HG03039 (cell line): ENCODE measurements around the gene PRM3.
"Not testable (repeated sequence)": the region's sequence is repeated elsewhere in the genome, so short reads cannot be mapped to it uniquely, and the experiment has no call there.

Source experiments
- ATAC-seq: cut with Tn5 transposase; IDR thresholded peaks from one replicate; pipeline ENCODE4 v1.9.1; 2021; ENCODE audit warnings: mild to moderate bottlenecking, moderate library complexity; ENCODE audit not compliant: unreplicated experiment

Gene PRM3

DNA sequence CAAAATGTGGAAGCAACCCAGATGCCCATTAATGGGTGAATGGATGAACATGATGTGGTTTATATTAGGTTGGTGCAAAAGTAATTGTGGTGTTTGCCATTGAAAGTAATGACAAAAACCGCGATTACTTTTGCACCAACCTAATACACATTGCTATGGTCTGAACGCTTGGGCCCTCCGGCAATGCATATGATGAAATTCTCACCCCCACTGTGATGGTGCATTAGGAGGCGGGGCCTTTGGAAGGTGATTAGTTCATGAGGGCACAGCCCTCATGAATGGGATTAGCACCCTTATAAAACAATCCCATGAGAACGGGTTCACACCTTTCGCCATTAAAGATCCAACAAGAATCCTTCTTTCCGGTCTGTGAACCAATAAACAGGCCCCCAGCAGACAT, 33.0 kb upstream of the PRM3 start:
- ATAC-seq = no peak

DNA sequence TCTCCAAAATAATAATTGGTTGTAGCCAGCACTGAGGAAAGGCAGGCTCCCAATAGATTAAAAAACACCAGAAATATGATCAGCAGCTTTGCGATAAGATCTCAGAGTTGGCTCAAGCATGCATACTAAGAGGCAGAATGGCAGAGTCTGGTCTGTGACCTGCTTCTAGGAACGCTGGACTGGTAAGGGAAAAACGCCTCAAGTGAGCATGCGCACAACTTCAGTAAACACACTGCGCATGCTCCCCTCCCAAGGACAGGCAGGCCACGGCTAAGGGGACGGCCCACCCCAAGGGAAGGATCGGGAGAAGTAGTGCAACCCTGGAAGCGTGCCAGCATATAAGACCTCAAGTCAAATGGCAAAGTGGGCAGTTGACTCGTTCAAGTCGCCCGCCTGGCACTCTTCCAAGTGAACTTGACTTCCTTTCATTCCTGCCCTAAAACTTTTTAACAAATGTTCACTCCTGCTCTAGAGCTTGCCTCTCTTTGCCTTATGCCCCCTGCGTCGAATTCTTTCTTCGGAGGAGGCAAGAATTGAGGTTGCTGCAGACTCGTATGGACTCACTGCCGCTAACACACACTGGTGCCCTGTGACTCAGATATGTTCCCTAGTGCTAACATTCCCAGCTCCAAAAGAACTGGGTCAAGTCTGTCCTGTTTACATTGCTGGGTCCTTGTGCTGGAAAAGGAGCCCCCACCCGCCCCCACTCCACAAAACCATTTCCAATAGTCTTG, 30.1 kb upstream of the PRM3 start:
- no peak for ATAC-seq

DNA sequence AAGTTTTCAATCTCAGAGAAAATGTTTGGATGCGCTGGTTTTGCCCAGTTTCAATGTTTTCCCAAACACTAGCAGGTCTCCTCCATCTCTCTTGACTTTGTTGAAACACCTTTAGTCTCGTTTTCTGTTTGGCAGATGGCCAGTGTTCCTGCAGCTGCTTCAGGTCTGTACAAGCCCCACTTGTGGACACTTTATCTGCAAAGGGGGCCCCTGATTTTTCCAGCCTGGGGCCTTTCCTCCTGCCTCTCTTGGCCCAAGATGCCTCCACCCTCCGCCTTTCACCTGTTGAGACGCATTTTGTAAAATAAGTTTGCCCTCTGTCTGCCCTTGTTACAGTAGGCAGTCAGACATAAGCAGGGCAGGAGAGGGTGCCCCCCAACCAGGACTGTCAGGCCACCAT, 29.5 kb upstream of the PRM3 start:
- no peak for ATAC-seq

DNA sequence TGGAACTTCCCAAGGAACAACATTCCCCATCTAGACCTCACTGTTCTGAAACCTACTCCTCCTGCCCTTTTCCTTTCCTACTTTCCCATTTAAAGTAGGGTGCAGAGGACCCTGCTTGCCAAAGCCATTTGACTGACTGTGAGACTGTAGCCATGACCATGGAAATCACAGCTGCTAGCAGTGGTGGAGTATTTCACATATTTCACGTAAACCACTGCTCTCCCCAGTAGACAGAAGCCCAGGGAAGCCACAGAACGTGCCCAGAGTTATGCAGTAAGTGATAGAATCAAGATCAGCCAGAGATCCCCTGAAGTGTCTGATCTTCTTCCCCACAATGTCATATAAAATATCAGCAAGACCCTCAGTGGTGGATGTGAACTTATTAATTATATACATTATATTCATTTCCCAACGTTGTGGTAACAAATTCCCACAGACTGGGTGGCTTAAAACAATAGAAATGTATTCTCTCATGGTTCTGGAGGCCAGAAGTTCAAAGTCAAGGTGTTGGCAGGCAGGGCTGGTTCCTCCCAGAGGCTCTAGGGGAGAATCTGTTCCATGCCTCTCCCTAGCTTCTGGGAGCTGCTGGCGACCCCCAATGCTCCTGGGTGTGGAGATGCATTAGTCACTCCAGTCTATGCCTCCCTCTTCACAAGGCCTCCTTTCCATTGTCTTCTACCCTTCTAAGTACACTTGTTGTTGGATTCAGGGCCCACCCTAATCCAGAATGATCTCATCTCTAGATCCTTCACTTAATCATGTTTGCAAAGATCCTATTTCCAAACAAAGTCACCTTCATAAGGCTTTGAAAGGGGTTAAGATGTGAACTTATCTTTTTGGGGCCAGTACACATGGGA, 28.4 kb upstream of the PRM3 start:
- ATAC-seq = no peak

DNA sequence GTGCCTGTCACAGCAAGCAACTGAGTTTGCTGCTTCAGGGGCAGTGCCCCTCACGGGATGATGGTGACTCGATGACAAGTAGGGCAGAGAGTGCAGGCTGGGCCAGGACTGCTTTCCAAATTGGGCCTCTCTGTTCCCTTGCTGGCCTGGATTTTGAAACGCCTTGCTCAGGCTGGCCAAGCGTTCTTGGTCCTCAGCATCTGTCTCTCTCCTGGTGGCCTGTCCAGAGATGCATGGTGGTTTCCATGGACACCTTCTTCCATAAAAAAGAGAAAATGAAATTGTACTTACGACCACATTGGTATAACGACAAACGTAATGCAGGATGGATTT, 27.1 kb upstream of the PRM3 start:
- no peak for ATAC-seq

DNA sequence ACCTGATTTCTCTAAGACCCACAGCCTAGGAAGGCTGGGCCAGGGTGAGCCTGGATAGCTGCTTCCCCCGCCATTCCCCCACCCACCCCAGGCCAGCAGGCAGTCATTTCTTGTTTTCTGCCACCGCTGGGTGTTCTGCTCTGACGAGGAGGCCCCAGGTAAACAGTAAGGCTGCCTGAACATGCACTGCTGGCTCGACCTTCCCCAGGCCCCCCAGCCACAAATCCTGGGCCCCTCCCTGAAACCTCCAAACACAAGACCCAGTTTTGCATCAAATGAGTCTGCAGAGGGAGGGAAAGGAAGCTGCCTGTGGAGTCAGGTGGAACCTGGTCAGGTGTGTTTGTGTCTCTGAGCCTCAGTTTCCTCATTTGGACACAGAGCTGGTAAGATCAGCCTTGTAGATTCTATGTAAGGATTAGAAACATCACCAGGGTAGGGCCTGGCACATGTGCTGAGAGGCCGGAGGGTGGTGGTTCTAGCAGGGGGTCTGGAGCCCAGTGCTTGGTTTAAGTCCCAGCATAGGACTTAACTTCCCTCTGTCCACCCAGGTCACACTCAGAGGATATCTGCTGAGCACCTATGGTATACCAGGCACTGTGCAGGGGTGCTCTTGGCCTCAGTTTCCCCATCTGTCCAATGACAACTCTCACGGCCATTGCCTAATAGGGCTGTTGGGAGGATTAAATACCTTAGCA, 26.6 kb upstream of the PRM3 start:
- ATAC-seq = no peak

DNA sequence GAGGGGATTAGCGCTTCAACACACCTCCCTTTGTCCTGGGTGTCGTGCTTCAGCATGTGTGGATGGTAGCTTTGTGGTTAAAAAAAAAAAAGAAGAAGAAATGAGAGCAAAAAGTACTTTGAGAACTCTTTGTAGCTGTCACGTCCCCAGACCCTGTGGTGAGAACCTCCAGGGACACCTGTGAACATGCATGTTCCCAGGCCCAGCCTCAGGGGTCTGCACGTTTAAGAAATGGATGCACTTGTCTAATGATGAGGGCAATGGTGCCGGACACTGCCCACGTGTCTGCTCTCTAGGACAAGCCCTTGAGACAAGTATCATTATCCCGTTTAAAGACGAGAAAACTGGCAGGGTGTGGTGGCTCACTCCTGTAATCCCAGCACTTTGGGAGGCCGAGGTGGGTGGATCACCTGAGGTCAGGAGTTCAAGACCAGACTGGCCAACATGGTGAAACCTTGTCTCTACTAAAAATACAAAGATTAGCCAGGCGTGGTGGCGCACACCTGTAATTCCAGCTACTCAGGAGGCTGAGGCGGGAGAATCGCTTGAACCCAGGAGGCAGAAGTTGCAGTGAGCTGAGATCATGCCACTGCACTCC, 25.6 kb upstream of the PRM3 start:
- ATAC-seq = not testable (repeated sequence)

DNA sequence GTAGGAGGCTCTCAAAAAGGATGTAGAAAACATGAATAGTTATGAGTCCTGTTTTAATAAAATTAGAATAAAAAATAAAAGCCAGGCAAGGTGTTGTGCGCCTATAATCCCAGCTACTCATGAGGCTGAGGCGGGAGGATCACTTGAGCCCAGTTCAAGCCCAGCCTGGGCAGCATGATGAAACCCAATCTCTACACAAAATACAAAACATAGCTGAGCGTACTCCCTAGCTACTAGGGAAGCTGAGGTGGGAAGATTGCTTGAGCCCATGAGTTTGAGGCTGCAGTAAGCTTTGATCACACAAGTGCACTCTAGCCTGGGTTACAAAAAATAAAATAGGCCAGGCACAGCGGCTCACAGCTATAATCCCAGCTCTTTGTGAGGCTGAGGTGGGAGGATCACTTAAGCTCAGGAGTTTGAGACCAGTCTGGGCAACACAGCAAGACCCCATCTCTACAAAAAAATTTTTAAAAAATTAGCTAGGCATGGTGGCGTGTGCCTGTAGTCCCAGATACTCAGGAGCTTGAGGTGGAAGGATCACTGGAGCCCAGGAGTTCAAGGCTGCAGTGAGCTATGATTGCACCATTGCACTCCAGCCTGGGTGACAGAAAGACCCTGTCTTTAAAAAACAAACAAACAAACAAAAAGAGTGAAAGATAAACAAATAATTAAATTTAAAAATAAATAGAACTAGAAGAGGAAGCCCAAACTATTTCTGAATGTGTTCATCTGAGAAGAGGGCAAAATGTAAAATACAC, 24.9 kb upstream of the PRM3 start:
- ATAC-seq = no peak

DNA sequence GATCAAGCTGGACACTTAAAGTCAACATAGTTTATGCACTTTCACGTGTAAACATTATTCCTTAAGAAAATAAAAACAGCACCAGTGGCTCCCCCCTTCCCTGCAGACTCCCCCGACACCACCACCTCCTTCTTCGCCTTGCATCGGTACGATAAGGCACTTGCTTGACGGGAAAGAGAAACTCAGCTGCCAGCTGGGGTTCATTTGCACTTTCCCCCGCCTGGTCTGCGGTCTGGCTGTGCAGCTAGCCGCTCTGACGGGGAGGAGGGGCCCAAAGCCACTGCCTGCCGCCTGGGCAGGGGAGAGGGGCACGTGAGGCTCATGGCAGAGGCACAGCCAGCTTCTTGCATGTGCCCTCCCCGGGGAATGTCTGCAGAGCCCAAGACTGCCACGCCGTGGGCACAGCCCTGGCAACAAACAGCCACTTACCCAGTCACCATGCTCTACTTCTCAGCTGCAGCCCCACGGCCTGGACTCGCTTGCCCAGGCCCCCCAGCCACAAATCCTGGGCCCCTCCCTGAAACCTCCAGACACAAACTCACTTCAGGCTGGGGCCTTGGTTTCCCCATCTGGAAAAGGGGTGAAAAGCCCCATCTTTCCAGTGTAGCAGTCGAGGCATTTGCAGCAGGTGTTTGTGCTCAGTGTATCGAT, 24.2 kb upstream of the PRM3 start:
- peak; percentile 77 for ATAC-seq

DNA sequence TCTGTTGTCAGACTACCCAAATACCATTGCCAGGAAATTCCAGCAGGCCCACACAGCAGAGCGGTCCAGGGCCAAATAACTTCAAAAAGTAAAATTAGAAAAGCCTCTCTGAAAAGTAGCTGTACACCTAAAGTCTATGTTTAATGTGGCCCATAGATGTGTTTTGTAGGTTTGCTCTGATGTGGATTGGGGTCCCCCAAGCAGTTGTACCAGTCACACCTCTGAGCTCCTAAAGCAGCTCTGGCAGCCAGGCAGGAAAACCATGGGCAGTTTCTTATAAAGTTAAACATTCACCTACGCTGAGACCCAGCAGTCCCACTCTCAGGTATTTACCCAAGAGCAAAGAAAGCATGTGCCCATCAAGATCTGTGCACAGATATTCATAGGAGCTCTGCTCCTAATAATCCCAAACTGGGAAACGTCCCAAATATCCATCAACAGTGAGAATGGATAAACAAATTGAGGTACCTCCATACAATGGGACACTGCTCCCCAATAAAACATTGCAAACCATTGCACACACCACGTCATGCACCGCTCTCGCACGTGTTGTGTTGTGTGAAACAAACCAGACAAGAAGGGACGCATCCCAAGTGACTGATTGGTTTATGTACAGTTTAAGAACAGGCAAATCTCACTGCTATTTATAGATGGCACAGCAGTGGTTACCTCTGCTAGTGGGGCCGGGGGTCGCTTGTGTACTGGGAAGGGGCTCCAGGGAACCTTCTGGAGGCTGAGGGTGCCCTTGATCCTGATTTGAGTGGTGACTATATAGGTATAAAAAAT, 23.5 kb upstream of the PRM3 start:
- ATAC-seq = no peak

DNA sequence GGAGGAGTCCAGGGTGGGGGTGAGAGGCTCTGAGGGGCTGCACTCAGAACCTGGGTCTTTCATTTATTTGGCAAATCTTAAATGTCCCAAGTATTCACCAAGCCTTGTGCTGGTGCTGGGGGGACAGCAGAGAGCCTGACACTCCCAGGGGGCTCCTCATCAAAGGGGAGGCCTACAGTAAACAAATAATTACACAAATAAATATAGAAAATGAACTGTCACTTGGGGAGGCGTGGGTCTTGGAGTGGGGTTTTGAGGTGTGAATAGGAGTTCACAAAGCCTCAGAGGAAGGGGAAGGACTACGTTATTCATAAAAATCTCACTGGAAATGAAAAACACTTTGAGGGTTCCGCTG, 22.9 kb upstream of the PRM3 start:
- no peak for ATAC-seq

DNA sequence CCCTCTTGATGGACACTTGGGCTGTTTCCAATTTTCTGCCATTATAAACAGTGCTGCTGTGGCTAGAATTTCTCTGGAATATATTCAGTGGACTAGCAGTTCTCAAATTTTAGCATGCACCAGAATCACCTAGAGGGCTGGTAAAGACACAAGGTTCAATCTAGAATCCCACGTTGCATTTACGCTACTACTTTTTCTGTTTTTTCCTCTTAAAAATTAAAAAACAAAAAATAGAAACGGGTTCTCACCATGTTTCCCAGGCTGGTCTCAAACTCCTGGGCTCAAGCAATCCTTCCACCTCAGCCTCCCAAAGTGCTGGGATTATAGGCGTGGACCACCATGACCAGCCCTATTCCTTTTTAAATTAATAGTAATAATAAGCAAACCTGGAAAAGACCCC, 22.2 kb upstream of the PRM3 start:
- ATAC-seq = no peak

DNA sequence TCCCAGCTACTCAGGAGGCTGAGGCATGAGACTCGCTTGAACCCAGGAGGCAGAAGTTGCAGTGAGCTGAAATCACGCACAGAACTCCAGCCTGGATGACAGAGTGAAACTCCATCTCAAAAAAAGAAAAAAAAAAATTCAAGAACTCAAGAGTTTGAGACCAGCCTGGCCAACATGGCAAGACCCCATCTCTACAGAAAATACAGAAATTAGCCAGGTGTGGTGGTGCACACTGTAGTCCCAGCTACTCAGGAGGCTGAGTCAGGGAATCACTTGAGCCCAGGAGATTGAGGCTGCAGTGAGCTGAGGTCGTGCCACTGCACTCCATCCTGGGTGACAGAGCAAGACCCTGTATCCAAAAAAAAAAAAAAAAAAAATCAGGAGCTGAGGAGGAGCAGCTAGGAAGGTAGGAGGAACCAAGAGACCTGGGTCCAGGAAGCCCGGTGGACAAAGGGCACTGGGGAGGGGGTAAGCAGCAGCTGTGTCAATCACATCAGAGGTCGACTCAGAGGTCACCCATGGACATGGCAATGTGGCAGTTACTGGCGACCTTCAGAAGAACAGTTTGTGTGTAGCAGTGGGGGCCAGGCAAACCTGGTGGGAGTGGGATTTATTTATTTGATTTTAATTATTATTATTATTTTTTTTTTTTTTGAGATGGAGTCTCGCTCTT, 18.8 kb upstream of the PRM3 start:
- ATAC-seq = no peak

DNA sequence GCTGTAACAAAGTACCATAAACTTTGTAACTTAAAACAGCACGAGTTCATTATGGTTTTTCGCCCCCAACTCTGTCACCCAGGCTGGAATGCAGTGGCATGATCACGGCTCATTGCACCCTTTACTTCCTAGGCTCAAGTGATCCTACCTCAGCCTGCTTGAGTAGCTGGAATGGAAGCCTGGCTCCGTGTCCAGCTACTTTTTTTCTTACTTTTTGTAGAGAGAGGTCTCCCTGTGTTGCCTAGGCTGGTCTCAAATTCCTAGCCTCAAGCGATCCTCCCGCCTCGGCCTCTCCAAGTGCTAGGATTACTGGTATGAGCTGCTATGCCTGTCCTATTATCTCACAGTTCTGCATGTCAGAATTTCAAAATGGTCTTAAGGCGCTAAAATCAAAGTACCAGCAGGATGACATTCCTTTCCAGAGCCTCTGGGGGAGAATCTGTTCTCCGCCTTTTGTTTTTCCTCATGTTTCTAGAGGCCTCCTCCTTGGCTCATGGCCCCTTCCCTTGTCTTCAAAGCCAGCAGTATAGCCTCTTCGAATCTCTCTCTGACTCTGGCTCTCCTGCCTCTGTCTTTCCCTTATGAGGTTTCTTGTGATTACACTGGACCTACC, 17.8 kb upstream of the PRM3 start:
- ATAC-seq = no peak

DNA sequence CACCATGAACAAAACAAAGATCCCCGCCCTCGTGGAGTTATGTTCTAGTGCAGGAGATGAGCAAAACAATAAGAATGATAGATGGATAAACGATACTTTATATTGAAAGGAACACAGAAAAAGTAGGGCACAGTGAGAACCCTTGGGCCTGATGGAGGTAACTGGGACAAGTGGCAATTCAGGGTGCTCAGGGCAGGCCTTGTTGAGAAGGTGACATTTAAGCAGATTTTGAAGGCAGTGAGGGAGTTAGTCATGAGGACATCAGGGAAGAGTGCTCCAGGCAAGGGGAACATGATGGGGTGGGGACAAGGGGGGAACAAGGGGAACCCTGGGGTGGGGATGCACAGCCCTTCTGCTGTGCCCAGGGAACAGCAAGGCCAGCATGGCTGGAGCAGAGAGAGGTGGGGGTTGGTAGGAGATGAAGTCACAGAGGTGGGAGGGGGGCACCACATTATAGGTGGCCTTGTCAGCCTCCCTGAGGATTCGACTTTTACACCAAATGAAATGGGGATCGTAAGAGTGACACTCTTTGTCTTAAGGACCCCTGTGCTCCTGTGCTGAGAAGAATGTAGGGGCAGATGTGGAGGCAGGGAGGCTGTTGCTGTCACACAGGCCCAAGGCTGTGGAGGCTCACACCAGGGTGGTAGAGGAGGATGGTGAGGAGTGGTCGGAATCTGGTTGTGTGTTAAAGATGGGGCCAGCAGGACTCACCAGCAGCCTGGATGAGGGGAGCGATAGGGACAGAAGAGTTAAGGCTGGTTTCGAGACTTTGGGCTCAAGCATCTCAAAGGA, 16.9 kb upstream of the PRM3 start:
- ATAC-seq = no peak

DNA sequence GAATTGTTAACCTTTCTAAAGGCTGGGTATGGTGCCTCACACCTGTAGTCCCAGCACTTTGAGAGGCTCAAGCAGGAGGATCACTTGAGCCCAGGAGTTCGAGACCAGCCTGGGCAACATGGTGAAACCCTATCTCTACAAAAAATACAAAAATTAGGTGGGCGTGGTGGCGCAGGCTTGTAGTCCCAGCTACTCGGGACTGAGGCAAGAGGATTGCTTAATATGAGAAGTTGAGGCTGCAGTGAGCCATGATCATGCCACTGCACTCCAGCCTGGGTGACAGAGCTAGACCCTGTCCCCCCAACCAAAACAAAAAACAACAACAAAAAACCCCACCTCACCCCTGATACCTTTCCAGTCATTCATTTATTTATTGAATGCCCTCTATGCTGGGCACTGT, 16.3 kb upstream of the PRM3 start:
- not testable (repeated sequence) for ATAC-seq

DNA sequence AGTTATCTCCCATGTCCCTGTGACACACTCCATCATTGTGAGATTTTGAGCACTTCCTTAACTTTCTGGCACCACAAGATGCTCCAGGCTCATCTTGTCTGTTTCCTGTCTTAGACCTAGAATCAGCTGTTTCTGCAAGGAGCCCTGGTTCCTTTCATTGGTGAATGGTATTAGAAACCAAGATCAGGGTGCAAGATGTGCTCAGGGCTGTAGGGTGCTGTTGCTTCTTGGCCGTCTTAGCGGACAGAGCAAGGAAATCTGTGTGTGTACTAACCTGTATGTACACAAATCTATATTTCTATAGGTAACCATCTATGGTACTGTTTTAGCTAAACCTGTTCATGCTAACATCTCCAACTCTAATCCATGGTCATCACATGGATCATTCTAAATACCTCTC, 15.8 kb upstream of the PRM3 start:
- ATAC-seq = no peak

DNA sequence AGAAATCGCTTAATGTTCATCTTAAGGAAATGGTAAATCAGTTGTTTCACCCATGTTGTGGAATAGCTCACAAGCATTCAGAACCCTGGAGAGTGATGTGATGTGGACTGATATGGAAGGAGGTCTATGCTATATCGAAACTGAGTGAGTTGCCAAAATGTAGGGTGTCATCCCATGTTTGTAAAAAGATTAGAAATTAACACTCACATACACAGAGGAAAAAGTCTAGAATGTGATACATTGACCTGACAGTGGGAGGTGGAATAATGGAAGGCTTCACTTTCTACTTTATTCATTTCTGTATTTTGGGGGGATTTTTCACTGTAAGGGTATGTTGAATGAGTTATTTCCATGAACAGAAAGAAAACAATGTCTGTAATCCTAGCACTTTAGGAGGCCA, 12.4 kb upstream of the PRM3 start:
- no peak for ATAC-seq
